ENCODE results near the gene ARSG.
A peak's percentile ranks its signal among the peaks of the same experiment; 100 is the strongest.

The ARSG gene

DNA sequence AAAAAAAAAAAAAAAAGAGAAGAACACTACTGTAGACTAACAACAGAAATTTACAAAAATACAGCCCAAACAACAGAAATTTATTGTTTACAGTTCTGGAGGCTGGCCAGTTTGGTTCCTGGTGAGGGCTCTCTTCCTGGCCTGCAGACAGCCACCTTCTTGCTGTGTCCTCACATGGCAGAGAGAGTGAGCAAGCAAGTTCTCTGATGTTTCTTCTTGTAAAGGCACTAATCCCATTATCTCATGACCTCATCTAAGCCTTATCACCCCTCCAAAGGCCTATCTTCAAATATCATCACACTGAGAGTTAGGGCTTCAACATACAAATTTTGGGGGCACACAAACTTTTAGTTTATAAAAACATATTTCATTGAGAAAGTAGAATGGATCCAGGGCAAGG, 7.3 kb downstream of the ARSG start:
- TF ChIP-seq, protein P1, sequence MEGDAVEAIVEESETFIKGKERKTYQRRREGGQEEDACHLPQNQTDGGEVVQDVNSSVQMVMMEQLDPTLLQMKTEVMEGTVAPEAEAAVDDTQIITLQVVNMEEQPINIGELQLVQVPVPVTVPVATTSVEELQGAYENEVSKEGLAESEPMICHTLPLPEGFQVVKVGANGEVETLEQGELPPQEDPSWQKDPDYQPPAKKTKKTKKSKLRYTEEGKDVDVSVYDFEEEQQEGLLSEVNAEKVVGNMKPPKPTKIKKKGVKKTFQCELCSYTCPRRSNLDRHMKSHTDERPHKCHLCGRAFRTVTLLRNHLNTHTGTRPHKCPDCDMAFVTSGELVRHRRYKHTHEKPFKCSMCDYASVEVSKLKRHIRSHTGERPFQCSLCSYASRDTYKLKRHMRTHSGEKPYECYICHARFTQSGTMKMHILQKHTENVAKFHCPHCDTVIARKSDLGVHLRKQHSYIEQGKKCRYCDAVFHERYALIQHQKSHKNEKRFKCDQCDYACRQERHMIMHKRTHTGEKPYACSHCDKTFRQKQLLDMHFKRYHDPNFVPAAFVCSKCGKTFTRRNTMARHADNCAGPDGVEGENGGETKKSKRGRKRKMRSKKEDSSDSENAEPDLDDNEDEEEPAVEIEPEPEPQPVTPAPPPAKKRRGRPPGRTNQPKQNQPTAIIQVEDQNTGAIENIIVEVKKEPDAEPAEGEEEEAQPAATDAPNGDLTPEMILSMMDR (IDR thresholded peaks at IDR 0.05), result no peak
- Histone ChIP-seq H3K36me3 (no peaks in the 10 kb centered on the region), H3K27ac (peak overlapping the region; percentile 96), H3K27me3 (no peaks in the 10 kb centered on the region), H3K4me1 (ENCODE audit: control insufficient read depth in 1 of 2, insufficient read depth in 1 of 2, low read depth in 1 of 2, low read length in 1 of 2) (peaks cover 52% of the 10 kb centered on the region in 2 experiments), H3K9me3 (no peaks in the 10 kb centered on the region), H3K4me3 (ENCODE audit: low read depth in 1 of 2, low read length in 1 of 2) (no peak overlapping the region)

DNA sequence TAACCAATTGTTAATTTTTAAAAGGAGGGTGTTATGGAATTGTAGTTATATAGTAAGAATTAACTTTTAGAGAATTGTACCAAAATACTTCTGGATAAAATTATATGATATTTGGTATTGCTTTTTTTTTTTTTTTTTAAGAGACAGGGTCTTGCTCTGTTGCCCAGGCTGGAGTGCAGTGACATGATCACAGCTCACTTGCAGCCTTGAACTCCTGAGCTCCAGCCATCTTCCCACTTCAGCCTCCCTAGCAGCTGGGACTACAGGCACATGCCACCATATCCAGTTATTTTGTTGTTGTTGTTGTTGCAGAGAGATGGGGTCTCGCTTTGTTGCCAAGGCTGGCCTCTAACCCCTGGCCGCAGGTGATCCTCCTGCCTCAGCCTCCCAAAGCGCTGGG, 8.5 kb downstream of the ARSG start:
- Histone ChIP-seq H3K4me3 (ENCODE audit: low read depth in 1 of 2, low read length in 1 of 2) (no peak overlapping the region), H3K27ac (no peak overlapping the region), H3K36me3 (no peaks in the 10 kb centered on the region), H3K27me3 (no peaks in the 10 kb centered on the region), H3K9me3 (no peaks in the 10 kb centered on the region), H3K4me1 (ENCODE audit: control insufficient read depth in 1 of 2, insufficient read depth in 1 of 2, low read depth in 1 of 2, low read length in 1 of 2) (peaks cover 43 to 45% of the 10 kb centered on the region in 2 experiments)
- TF ChIP-seq, protein P1 (IDR thresholded peaks at IDR 0.05), result no peak

DNA sequence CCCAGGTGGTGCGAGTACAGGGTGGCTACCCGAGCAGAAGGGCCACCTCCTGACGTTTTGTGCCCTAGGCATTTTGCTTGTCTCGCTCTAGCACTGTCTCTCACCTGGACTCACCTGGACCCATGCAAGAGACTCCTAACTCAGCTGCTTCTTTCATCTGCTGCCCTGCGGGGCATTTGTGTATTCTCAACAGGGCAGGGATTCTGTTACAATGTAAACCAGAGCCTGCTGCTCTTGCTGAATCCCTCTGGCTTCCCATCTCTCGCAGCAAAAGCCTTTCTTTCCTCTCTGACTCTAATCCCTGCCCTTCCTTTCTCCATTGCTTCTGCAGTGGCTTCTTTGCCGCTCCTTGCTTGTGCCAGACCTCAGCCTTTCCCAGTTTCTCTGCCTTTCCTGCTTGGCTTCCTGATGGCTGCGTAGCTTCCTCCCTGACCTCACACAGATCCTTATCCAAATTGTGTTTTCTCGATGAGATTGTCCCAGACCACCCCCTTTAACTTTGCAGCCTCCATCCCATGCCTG, 10.2 kb downstream of the ARSG start:
- TF ChIP-seq, protein P1 (IDR thresholded peaks at IDR 0.05), result no peak
- H3K4me3 ChIP-seq (ENCODE audit: low read depth in 1 of 2, low read length in 1 of 2), result no peak overlapping the region
- H3K36me3 ChIP-seq, result no peaks in the 10 kb centered on the region
- no peaks in the 10 kb centered on the region for H3K9me3 ChIP-seq
- H3K27me3 ChIP-seq, result no peaks in the 10 kb centered on the region
- peak overlapping the region; percentile 54 for H3K27ac ChIP-seq
- H3K4me1 ChIP-seq (ENCODE audit: control insufficient read depth in 1 of 2, insufficient read depth in 1 of 2, low read depth in 1 of 2, low read length in 1 of 2), result peaks cover 35 to 37% of the 10 kb centered on the region in 2 experiments

DNA sequence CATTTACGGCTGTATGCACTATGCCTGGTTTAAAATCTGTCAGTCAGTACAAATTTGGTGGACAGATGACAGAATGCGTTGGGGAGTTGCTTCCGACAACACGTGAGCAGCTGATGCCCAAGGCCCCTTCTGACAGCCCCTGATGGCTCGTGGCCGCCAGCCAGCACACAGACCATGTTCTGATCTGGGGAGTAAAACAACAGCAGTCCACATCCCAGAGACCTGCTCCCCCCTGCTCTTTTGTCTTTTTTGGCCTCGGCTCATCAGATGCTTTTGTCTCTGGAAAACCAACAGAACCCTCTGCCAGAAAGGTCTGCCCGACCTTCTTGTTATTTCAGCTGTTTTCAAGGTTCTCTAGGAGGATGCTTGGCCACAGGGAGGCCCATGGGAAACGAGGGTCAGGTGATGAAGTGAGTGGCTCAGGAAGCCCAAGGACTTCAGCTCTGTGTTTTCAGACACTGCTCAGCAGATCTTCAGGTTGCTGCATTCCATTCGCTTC, 10.8 kb downstream of the ARSG start:
- H3K36me3 ChIP-seq, result no peaks in the 10 kb centered on the region
- H3K27me3 ChIP-seq, result no peaks in the 10 kb centered on the region
- H3K4me1 ChIP-seq (ENCODE audit: control insufficient read depth in 1 of 2, insufficient read depth in 1 of 2, low read depth in 1 of 2, low read length in 1 of 2), result peaks cover 28 to 37% of the 10 kb centered on the region in 2 experiments
- no peak overlapping the region for H3K4me3 ChIP-seq (ENCODE audit: low read depth in 1 of 2, low read length in 1 of 2)
- peak overlapping the region; percentile 54 for H3K27ac ChIP-seq
- H3K9me3 ChIP-seq, result no peaks in the 10 kb centered on the region
- TF ChIP-seq, protein P1 (IDR thresholded peaks at IDR 0.05), result no peak

DNA sequence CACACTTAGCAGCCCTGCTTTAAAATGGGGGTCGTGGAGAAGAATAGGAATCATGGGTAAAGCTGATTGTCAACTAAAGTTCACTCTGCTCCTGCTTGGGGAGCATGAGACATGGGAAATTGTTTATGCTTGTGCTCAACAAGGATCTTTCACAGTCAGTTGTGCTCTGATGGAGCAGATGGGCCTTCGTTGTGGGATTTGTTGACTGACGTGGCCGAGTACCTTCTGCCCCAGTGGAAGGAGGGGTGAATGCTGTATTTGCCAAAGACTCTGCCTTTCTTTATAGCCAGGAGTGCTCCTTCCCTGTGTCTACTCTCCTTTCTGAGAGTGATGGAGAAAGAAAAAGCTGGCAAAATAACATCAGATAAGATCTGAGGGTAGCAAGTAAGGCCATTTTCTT, 11.4 kb downstream of the ARSG start:
- peak overlapping the region; percentile 54 for H3K27ac ChIP-seq
- TF ChIP-seq, protein P1 (IDR thresholded peaks at IDR 0.05), result no peak
- H3K9me3 ChIP-seq, result no peaks in the 10 kb centered on the region
- H3K4me1 ChIP-seq (ENCODE audit: control insufficient read depth in 1 of 2, insufficient read depth in 1 of 2, low read depth in 1 of 2, low read length in 1 of 2), result peaks cover 23 to 36% of the 10 kb centered on the region in 2 experiments
- H3K36me3 ChIP-seq, result no peaks in the 10 kb centered on the region
- no peaks in the 10 kb centered on the region for H3K27me3 ChIP-seq
- H3K4me3 ChIP-seq (ENCODE audit: low read depth in 1 of 2, low read length in 1 of 2), result no peak overlapping the region
